Natural killer cell (primary cell): ENCODE measurements around the gene CFAP43. TPM values are rescaled to one million over a fixed set of nuclear protein-coding genes. Genes with fewer than 3 reads are reported as not detected.

Source experiments
- ATAC-seq, 3 donors: fragments of 150-1000 bp in 2 of 3; fragments of 200-7000 bp in 1 of 3; cut with Tn5 transposase; 1 replicate in 1 of 3; 2 replicates in 2 of 3; pipeline ENCODE4 v1.10.0; 2021; ENCODE audit warnings: mild to moderate bottlenecking in 2 of 3, moderate library complexity in 2 of 3
- DNase-seq, 2 donors: peaks; one replicate each; pipeline versions ENCODE4 v3.0.0 to v3.0.0-alpha.2; 2013 to 2021; ENCODE audit warnings: mixed read lengths in 1 of 2
- H3K27ac ChIP-seq: one replicate; pipeline ENCODE4 v1.5.1; 2013; ENCODE audit warnings: mild to moderate bottlenecking, low read length
- H3K27me3 ChIP-seq: one replicate; pipeline ENCODE4 v1.6.1; 2013; ENCODE audit warnings: low read length; ENCODE audit not compliant: control insufficient read depth, insufficient read depth
- H3K36me3 ChIP-seq: one replicate; pipeline ENCODE4 v1.6.1; 2013; ENCODE audit warnings: low read length; ENCODE audit not compliant: control insufficient read depth, insufficient read depth
- H3K4me1 ChIP-seq: one replicate; pipeline ENCODE4 v1.6.1; 2013; ENCODE audit warnings: low read length; ENCODE audit not compliant: control insufficient read depth, insufficient read depth
- H3K4me3 ChIP-seq: one replicate; pipeline ENCODE4 v1.5.1; 2013; ENCODE audit warnings: low read length
- H3K9me3 ChIP-seq: one replicate; pipeline ENCODE4 v1.6.1; 2013; ENCODE audit warnings: low read length; ENCODE audit not compliant: control insufficient read depth, insufficient read depth
- H3K27ac Mint-ChIP-seq, 2 donors: one replicate each; pipeline ENCODE4 v1.8.0; 2022; ENCODE audit warnings: mild to moderate bottlenecking in 2 of 2, mixed read lengths in 2 of 2, moderate library complexity in 1 of 2
- H3K27me3 Mint-ChIP-seq, 2 donors: one replicate each; pipeline ENCODE4 v1.8.0; 2022; ENCODE audit warnings: low read depth in 2 of 2, mixed read lengths in 2 of 2
- H3K36me3 Mint-ChIP-seq: one replicate; pipeline ENCODE4 v1.8.0; 2022; ENCODE audit warnings: mixed read lengths
- H3K4me1 Mint-ChIP-seq, 2 donors: one replicate each; pipeline ENCODE4 v1.8.0; 2022; ENCODE audit warnings: mixed read lengths in 2 of 2
- H3K4me3 Mint-ChIP-seq: one replicate; pipeline ENCODE4 v1.8.0; 2022; ENCODE audit warnings: mild to moderate bottlenecking, moderate library complexity, mixed read lengths
- H3K9me3 Mint-ChIP-seq, 2 donors: one replicate each; pipeline ENCODE4 v1.8.0; 2022; ENCODE audit warnings: mixed read lengths in 2 of 2
- CTCF ChIP-seq: fragments of 200-600 bp; IDR thresholded peaks from one replicate; pipeline ENCODE4 v1.8.0; 2022; ENCODE audit warnings: antibody characterized with exemption
- WGBS: methylation state at CpG from one replicate; pipeline ENCODE4 v1.1.7; 2013; ENCODE audit warnings: missing lambda C conversion rate; ENCODE audit not compliant: insufficient coverage; 5-methylcytosine and 5-hydroxymethylcytosine counted together
- intact Hi-C: fragments of 100-400 bp; cut with micrococcal nuclease; formaldehyde crosslinking; loops from one replicate; pipeline ENCODE4 v1.14.2; 2022
- total RNA-seq, 4 donors: library from RNA; stranded (reverse); fragments of 120-200 nt in 1 of 4; gene quantifications; one replicate each; pipeline versions ENCODE4 v1.2.3 to v1.2.4, GENCODE V29; 2013 to 2022

CFAP43 gene
- total RNA-seq, 3 donors from 2014 or later (not counting 1 experiment from before 2014, with no cell fraction given), result 0.16 TPM; not detected in 2

DNA sequence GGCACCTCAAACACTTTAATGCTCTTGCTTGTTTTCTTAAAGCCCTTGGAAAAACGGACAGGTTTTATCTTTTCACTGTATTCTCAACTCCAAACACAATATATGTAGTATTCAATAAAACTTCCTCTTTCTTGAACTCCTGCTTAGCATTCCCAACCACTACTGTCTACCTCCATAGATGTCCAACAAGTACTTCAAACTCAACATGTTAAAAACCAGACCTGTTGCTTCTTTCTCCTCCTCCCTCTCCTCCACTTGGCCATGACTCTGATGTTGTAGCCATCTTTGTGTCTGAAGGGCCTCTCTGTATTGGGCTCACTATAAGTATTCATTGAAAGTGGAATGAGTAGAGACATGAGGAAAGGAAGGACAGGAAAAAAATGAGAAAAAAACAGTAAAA, 130.3 kb downstream of the CFAP43 start:
- no peak overlapping the region for H3K4me3 Mint-ChIP-seq
- intact Hi-C loops, result no loop called here
- peaks cover 9 to 23% of the 10 kb centered on the region in 2 donors for H3K27me3 Mint-ChIP-seq
- no peak overlapping the region for H3K27ac ChIP-seq
- no peak overlapping the region for H3K27ac Mint-ChIP-seq
- no peaks in the 10 kb centered on the region for H3K36me3 ChIP-seq
- no peaks in the 10 kb centered on the region for H3K9me3 Mint-ChIP-seq
- no peak for TF ChIP-seq CTCF
- DNase-seq (no peak), ATAC-seq (no peak)
- no peaks in the 10 kb centered on the region for H3K4me1 ChIP-seq
- H3K9me3 ChIP-seq, result peaks cover 2% of the 10 kb centered on the region
- H3K36me3 Mint-ChIP-seq, result no peaks in the 10 kb centered on the region
- no peak overlapping the region for H3K4me3 ChIP-seq
- WGBS, result 93% methylated on average over 1 of the region's 1 CpG
- H3K27me3 ChIP-seq, result peaks cover 9% of the 10 kb centered on the region
- H3K4me1 Mint-ChIP-seq, result no peaks in the 10 kb centered on the region

DNA sequence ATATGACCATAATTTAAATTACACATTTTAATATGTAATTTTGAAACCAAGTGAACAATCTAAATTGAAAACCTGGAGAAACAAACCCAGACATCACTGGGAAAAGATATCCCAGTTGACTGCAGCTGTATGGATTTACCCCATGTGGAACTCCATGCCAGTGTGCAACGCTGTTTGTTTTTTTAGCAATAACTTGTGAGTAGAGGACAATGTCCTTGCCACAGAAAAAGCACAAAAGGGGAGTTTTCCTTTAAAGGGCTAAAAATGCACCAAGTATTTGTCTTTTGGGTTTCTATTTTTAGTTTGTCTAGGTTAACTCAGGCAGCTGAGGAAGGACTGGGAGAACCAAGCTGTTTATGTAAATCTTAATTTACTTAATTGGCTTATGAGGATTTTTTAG, 131.4 kb downstream of the CFAP43 start:
- intact Hi-C loops, result no loop called here

DNA sequence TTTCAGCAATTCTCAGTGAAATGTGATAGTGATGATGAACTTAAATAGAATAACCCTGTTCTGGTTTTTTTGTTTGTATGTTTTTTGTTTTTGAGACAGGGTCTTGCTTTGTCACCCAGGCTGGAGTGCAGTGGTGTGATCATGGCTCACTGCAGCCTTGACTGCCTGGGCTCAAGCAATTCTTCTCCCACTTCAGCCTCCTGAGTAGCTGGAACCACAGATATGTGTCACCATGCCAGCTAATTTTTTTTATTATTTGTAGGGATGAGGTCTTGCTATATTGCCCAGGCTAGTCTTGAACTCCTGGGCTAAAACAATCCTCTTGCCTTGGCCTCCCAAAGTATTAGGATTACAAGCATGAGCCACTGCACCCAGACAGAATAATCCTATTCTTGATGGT, 132.2 kb downstream of the CFAP43 start:
- Mint-ChIP-seq H3K27me3 (peaks cover 14 to 30% of the 10 kb centered on the region in 2 donors), H3K27ac (no peak overlapping the region), H3K36me3 (no peaks in the 10 kb centered on the region), H3K4me3 (no peak overlapping the region), H3K9me3 (no peaks in the 10 kb centered on the region), H3K4me1 (no peaks in the 10 kb centered on the region)
- TF ChIP-seq CTCF, result no peak
- H3K9me3 ChIP-seq, result peaks cover 2% of the 10 kb centered on the region
- intact Hi-C loops, result no loop called here
- no peak overlapping the region for H3K4me3 ChIP-seq
- no peaks in the 10 kb centered on the region for H3K36me3 ChIP-seq
- H3K27ac ChIP-seq, result no peak overlapping the region
- DNase-seq (no peak), ATAC-seq (no peak)
- H3K27me3 ChIP-seq, result peaks cover 11% of the 10 kb centered on the region
- no peaks in the 10 kb centered on the region for H3K4me1 ChIP-seq

More for the DNA sequence above, 131.4 kb downstream of the CFAP43 start:
- Mint-ChIP-seq H3K4me3 (no peak overlapping the region), H3K27me3 (peaks cover 14 to 30% of the 10 kb centered on the region in 2 donors), H3K27ac (no peak overlapping the region), H3K9me3 (no peaks in the 10 kb centered on the region), H3K4me1 (no peaks in the 10 kb centered on the region), H3K36me3 (no peaks in the 10 kb centered on the region)
- DNase-seq (no peak), ATAC-seq (no peak)
- no peaks in the 10 kb centered on the region for H3K36me3 ChIP-seq
- no peak for TF ChIP-seq CTCF
- H3K27me3 ChIP-seq, result peaks cover 11% of the 10 kb centered on the region
- no peak overlapping the region for H3K27ac ChIP-seq
- H3K4me1 ChIP-seq, result no peaks in the 10 kb centered on the region
- peaks cover 2% of the 10 kb centered on the region for H3K9me3 ChIP-seq
- no peak overlapping the region for H3K4me3 ChIP-seq
- WGBS, result no CpG with 5 or more reads among the region's 1 CpG

DNA sequence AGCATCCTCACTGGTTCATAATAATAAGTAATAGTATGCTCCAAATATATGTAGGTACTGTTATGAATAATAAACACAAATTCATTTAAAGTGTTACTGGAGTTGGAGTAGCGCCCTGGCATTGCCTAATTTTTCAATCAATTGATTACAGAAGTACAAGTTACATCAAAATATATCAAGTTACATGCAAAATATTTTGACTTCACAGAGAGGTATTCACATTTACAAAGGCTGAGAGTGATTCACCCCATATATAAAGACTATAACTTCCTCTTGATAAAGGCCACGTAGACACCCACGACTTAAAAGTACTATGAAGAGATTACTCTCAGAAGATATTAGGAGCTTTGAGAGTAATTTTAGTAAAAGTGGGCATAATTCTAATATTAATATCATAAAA, 132.9 kb downstream of the CFAP43 start:
- H3K9me3 Mint-ChIP-seq, result no peaks in the 10 kb centered on the region
- H3K9me3 ChIP-seq, result peaks cover 2% of the 10 kb centered on the region
- intact Hi-C loops, result no loop called here
- no peak overlapping the region for H3K4me3 Mint-ChIP-seq
- H3K4me3 ChIP-seq, result no peak overlapping the region
- no peaks in the 10 kb centered on the region for H3K36me3 Mint-ChIP-seq
- no peak overlapping the region for H3K27ac ChIP-seq
- TF ChIP-seq CTCF, result no peak
- ATAC-seq (no peak), DNase-seq (no peak)
- no peaks in the 10 kb centered on the region for H3K4me1 Mint-ChIP-seq
- H3K27me3 Mint-ChIP-seq, result peaks cover 14 to 30% of the 10 kb centered on the region in 2 donors
- H3K4me1 ChIP-seq, result no peaks in the 10 kb centered on the region
- H3K27ac Mint-ChIP-seq, result no peak overlapping the region
- no peaks in the 10 kb centered on the region for H3K36me3 ChIP-seq
- no CpG with 5 or more reads among the region's 3 CpGs for WGBS
- H3K27me3 ChIP-seq, result peaks cover 11% of the 10 kb centered on the region
